NCI-H187 treated with DMSO at 0.1 percent for 48 hours (cell line): ENCODE measurements around the gene TNFSF15.

Source experiments
- DNase-seq: peaks from one replicate; lab custom pipeline; 2025; lab: John Stamatoyannopoulos, UW

The TNFSF15 gene

DNA sequence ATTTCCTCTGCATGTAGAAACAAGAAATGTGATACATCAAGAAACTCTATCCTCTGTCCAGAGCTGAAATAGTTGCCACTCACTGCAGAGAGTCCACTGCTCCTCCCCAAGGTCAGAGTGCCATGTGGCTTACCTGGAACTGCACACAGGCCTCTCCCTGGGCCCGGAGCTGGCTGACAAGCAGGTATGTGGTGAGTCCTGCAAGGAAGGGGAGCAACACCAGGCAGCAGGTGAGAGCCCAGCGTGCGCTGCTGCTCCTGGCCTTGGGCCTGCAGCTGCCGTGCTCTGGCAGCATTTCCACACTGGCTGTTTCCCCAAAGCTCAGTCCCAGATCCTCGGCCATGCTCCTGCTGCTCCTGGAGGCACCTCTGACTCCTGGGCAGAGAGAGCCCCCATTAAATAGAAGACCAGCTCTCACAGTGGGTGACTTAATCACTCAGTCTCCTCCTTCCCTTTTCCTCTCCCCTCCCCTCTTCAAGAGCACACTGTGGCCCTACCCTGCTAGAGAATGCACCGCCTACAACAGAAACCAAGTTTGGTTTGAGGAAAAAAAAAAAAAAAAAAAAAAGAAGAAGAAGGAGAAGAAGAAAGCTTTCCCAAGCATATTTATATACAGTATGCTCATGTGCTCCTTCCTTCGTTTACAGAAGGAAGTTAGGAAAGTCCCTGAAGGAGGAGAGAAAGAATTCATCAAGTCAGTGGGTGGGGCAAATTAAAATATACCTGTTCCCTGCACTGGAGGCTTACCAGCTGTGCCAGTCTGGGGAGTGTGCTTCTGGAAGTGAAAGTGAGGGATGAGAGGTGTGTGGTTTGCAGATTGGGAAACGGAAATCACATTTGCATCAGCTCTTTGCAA, at the start of gene TNFSF15:
TSS of gene TNFSF15 (minus strand) at position 370 of the 856 bp plus-strand sequence. CDS start at position 343, 27 bp downstream.
- no peak for DNase-seq

DNA sequence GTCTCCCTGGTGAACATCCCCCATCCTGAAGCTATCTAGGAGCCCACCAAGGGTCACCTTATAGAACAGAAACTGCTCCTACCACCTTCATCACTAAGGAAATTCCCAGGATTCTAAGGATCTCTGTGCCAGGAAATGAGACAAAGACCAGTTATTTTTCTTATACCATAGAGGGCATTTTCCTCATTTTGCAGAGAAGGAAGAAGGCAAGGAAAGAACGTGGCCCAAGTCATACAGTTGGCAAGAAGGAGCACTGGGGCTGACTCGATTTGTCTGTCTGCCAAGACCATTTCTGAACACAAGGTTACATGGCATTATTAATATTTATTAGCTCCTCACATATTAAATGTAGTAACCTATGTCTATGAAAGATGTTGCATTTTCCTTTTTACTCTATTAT, 49.6 kb upstream of the TNFSF15 start:
- no peak for DNase-seq

DNA sequence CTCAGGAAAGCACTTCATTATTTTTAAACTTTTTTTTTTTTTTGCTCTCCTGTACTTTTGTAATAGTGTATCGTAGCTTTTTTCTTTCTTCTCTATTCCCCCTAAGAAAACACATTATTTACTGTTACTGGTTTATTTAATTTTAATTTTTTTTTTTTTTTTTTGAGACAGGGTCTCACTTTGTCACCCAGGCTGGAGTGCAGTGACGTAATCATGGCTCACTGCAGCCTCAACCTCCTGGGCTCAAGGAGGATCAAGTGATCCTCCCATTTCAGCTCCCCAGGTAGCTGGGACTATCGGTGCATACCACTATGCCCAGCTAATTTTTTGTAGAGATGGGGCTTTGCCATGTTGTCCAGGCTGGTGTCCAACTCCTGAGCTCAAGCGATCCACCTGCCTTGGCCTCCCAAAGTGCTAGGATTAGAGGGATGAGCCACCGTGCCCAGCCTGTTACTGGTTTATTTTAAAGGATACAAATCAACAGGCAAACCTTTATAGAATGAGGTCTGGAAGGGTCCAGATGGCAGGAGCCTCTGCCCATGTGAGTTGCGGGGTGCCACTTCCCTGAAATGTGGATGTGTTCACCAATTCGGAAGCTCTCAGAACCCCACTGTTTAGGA, 49.0 kb upstream of the TNFSF15 start:
- DNase-seq = no peak

DNA sequence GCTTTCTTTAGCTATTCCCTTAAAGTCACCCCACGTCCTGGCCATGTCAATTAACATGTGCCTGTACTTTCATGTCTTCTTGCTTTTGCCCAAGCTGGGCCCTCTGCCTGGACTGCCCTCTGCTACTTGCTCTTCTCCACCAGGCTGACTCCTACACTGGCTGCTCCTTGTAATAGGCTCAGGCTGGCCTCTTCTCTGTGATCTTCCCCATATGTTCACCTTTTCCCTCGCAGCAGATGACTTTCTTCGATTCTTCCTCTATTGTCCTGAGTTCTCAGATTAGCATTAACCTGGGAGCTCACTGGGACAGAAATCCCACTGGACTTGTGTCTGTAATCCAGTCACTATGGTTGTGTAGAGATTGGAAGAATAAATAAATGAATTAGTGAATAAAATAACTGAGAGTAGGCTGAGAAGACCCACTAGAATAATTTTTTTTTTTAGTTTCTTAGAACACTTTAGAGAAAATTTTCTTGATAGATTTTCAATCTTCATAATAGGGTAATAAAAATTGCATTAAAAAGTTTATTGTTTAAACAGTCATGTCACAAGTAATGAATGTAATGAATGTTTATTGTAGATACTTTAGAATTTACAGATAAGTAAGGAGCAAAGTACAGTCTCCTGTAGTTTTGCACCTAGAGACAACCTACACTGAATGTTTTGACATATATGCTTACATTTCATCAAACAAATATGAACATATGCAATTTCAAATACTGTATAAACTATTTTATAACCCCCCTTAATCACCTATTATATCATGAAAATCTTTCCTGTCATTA, 47.4 kb upstream of the TNFSF15 start:
- DNase-seq = no peak

DNA sequence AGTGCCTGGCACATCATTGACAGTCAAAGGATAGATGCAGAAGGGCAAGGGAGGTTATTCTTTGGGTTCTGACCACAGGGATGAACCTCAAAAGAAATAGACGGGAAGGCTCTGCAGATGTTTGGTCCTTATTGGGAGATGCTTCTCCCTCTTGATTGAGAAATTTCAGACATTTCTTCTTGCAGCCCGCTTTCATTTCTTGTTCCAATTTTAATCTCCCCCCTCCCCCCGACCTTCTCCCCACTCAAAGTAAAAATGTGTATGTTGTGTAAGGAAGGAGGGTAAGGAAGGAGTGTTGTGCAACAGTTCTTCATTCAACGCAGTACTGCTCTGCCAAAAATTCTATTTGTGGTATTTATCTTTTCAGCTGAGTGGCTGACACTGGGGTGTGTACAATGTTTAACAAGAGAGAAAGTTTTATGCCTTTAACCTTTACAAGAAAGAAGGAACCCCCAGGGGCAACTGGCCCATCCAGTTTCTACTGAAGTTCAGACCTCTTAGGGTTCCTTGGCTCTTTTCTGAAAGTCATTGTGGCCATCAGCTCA, 46.3 kb upstream of the TNFSF15 start:
- no peak for DNase-seq

DNA sequence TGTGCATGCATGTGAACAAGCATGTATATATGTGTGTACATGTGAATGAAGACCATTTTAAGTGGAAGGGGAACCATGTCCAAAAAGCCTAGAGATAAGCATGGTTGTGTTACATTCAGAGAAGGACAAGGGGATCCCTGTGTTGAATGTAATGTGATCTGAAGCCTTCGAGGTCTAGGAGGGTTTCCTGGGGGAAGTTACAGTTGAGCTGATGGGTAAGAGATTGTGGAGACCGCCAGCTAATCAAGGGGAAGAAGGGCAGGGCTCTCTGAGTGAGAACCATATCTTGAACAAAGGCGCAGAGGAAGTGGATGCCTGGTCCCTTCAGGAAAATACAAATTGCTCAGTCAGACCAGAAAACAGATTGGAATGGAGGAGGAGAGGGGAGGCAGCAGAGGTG, 45.5 kb upstream of the TNFSF15 start:
- DNase-seq = no peak

DNA sequence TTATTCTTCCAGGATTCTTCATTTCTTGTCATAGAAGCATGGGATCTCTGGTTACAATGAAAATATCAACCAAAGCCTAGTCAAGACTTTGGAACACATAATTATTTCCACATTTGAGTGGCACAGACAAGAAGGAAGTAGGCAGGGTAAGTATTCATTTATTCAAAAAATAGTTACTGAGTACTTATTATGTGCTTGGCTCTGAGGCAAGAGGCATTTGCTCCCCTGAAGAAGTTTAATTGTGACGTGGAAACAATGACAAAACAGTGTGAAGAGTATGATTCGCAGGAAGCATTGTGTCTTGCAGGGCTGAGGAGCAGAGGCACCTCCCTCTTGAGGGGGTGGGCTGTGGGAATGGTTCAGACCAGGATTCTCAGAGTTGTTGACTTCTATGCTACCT, 45.0 kb upstream of the TNFSF15 start:
- DNase-seq = no peak

DNA sequence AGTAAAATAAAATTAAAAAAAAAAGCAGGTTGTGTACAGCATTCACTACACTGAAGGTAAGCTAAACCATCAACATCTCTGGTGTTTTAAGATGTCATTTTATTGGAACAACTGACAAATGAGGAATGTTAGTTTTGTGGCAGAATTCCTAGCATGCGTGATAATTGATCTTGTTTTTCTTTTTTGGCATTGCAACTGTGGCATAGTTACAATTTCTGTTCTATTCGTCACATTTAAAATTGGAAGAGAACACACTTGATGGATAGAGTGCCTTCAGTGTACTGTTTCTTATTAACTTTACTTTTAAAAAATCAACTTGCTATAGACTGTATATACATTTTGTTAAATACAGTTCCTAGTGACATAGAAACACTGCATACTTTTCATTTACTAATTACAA, 43.6 kb upstream of the TNFSF15 start:
- DNase-seq = no peak

DNA sequence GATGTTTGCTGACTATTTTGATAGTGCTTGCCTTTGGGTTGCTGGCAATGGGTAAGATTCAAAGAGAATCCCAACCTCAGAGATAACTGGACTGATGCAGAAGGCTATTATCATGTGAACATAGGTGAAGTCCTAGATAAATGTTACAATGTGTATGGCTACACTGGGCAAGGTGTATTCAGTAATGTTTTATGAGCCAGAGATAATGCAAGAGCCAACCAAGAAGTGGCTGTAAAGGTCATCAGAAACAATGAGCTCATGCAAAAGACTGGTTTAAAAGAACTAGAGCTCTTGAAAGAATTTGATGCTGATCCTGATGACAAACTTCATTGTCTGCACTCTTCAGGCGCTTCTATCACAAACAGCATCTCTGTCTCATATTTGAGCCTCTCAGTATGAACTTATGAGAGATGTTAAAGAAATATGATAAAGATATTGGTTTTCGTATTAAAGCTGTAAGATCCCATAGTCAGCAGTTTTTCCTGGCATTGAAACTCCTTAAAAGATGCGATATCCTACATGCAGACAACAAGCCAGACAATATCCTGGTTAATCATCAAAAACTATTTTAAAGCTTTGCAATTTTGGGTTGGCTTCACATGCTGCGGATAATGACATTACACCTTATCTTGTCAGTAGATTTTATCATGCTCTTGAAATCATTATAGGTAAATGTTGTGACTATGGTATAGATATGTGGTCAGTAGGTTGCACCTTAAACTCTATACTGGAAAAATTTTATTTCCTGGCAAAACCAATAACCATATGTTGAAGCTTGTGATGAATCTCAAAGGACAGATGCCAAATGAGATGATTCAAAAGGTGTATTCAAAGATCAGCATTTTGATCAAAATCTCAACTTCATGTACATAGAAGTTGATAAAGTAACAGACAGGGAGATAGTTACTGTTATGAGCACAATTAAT, 41.9 kb upstream of the TNFSF15 start:
- no peak for DNase-seq

DNA sequence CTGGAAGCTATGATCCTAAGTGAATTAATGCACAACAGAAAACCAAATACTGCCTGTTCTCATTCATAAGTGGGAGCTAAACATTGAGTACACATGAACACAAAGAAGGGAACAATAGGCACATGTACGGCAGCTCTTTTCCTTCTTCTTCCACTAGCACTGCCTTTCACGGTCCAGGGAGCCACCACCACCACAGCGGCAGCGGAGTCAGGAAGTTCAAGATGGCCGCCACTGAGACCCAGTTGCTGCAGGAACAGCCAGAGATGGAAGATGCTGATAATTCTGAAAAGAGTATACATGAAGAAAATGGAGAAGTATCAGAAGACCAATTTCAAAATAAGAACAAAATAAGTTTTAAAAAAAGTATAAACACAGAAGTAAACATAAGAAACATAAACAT, 39.5 kb upstream of the TNFSF15 start:
- no peak for DNase-seq

DNA sequence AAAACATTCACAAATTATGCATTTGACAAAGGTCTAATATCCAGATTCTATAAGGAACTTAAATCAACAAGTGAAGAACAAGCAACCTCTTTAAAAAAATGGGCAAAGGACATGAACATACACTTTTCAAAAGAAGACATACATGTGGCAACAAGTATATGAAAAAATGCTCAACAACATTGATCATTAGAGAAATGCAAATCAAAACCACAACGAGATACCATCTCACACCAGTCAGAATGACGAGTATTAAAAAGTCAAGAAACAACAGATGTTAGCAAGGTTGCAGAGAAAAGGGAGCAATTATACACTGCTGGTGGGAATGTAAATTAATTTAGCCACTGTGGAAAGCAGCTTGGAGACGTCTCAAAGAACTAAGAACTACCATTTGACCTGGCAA, 38.9 kb upstream of the TNFSF15 start:
- no peak for DNase-seq

DNA sequence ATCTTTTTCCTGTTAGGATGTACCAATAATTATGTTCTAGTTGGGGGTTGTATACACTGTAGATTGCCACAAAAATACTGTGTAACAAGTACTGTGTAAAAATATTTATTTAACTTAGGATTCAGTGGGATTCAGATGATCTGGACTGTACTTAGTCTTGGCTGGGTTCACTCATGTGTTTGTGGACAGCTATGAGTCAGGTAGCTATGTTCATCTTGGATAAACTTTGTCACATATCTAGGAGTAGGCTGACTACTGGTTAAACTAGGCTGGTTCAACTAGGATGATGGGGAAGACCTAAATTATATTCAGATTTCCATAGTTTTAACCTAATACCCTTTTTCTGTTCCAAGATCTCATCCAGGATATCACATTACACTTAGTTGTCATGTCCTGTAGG, 32.1 kb upstream of the TNFSF15 start:
- DNase-seq = no peak

DNA sequence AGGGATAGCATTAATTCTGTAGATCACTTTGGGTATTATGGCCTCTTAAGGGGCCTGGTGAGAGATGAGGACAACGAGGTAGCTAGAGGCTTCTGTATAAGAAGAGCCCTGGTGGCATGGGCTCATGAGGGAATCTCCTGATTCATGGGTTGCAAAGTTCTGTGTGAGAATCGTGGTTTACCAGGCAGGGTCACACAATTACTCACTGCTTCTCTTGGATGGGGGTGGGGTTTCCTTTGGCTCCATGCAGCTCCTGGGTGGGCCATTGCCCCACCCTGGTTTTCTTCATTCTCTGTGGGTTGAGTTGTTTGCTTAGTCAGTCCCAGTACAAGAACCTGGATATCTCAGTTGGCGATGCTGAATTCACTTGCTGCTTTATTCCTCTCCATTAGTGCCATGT, 30.9 kb upstream of the TNFSF15 start:
- no peak for DNase-seq

DNA sequence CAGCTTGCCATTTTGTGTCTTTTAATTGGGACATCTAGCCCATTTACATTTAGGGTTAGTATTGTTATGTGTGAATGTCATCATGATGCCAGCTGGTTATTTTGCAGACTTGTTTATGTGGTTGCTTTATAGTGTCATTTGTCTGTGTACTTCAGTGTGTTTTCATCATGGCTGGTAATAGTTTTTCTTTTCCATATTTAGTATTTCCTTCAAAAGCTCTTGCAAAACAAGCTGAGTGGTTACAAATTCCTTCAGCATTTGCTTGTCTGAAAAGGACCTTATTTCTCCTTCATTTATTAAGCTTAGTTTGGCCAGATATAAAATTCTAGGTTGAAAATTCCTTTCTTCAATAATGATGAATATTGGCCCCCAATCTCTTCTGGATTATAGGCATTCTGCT, 28.5 kb upstream of the TNFSF15 start:
- DNase-seq = no peak

DNA sequence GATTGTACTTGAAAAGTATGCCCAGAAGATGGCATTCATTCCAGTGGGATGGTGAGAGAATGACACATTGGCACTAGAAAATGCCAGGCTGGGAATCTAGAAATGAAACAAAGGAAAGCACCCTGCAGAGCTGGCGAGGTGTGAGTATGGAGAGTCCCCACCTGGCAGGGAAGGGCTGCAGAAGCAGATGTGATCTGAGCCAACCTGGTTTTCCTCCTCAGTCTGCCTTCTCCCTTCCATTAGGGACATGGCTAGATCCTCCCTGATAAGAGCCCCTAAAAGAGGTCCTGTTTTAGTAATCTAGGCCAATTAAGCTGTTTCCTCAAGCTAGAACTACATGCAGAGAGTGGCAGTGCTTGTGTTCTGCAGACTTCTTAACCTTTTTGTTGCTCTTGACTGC, 24.7 kb upstream of the TNFSF15 start:
- no peak for DNase-seq

DNA sequence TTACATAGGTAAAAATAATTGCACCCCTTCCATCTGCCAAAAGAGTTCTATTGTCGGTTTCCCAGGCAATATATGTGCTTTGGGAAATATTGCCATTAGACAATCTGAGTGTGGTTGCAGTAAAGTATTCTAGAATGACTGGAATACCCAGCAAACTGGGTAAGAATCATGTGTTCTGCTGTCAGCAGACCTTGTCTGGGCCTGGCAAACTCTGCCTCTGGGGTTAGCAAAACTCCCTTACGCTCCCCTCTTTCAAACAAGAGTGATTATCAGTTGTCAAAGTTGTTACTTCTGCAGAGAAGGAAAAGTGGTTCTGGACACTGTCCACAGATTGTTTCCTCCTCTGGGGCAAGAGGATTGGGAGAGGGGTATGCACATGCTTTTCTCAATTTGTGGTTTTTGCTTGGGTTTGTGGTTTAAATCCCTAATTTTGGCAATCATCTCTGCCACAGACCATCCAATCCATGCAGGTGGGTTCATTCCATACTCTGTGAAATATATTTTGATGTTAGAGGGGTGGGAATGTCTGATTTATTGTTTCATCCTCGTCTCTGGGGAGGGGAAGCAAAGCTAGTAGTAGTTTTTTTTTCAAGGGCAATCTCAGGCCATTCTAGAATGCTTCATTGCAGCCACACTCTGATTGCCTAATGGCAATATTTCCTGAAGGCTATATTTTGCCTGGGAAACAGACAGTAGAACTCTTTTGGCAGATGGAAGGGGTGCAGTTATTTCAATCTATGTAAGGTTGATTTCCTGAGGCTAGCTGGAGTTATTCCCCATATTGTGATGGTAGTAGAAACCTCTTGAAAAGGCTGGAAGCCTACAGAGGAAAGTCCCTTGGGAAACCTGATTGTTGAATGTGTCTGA, 24.0 kb upstream of the TNFSF15 start:
- no peak for DNase-seq

DNA sequence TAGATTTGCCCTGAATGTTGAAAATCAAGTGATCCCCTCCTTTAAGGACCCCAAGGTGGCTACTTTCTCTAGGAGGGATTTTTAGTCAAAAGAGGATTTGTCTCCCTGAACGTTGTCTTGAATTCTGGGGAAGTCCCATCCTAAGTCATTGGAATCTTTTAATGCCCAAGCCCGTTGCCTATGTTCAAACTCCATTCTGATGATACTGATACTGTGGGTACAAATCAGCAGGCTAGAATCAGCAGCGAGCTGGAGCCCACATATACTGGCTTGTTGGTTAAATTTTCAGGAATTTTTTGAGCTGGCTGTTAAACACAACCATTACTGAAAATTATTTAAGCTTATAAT, 22.4 kb upstream of the TNFSF15 start:
- DNase-seq = no peak

DNA sequence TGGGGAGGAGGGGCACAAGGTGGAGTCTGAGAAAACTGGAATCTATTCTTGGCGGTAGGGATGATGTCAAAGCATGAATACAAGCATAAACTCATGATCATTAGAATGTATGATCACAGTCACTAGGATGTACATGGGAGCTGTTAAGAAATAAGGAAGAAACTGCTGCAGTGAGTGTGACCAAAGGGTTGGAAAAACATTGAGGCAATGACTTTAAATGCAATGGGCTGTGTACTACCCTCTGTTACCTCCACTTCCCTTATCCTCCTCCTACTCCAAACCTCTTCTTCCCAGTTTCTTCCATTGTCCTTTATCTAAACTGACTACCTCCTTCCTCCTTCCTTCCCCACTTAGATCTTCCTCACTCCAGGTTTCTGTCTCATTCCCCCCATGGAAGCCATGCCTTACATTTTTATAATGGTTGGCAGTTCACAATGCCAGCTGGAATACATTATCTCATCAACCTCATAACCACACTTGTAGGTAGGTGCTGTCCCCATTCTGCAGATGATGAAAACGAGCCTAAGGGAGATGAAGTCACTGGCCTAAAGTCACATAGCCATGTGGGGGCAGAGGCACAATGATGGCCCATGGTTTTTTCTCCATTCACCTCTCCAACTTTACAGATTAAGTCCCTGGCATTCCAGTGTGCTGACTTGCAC, 21.9 kb upstream of the TNFSF15 start:
- no peak for DNase-seq

DNA sequence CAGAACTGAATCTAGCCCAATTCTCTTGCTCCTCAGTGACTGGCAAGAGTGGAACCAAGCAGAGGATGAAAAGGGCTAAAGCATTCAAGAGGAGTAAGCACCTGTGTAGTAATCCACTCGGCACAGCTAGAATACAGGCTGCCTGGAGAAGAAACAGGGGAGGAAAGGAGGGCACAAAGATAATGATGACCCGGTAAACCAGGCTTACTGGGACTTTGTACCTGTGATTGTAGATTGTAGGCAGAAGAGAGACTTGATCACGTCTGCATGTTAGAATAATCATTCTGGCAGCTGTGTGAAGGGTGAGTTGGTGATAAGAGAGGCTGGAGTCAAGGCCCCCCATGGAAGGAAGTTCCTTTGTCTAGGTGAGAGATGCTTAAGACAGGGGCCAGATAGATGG, 20.6 kb upstream of the TNFSF15 start:
- DNase-seq = no peak

DNA sequence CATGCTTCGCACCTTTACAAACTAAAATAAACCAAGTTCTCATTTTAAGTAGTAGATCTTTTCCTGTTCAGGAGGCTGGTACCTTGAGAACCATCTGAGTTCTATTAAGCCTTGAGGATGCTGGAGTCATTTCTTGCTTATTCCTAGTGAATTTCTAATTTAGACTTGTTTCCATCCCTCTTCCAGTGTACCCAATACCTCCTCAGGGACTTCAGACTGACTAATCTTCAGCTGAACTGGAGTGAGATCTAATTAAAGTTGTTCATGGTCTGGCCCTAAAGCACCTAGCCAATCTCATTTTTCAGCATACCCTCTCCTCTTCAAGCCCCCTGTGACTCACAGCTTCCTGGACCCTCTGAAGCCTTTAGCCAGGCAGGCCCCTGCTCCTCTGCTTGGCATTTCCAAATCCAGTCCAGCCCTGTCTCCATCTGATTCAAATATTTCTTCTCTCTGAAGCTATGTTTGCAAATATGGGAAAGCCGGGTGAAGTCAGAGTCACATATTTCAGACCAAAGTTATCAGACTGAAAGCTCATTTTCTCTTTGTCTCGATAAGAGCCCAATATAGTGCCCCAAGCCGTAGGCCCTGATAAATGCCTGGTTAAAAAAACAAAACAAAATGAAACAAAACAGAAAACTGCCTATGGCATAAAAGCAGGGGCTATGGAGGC, 19.4 kb upstream of the TNFSF15 start:
- no peak for DNase-seq
